ENCODE measurements around the gene PIGT.

The PIGT gene

DNA sequence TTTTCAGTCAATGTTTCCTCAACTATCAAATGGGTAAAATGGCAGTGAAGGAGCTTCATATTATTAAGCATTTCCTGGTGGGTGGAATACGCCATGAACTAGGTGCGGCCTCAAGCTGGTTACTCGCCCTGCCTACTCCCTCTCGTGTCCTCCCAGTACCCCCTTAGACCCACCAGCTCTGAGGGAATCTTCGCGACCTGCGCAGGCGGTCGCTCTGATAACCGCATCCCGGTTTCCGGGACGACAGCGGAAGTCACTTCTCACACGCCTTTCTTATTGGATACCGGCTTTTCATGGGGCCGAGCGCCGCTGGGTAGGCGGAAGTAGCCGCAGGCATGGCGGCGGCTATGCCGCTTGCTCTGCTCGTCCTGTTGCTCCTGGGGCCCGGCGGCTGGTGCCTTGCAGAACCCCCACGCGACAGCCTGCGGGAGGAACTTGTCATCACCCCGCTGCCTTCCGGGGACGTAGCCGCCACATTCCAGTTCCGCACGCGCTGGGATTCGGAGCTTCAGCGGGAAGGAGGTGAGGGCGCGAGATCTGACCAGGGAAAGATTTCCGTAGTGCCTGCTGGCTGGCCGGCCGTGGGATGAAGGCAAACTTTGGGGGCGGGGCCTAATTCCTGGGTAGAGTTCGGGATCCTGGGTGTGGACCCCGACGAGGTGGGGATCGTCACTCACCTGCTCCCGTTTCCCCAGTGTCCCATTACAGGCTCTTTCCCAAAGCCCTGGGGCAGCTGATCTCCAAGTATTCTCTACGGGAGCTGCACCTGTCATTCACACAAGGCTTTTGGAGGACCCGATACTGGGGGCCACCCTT, at the start of gene PIGT:
Gene PIGT (plus strand): TSS at position 320 of the 816 bp plus-strand sequence. CDS start 16 bp downstream, at position 336.
- peak; percentile 66 for DNase-seq

DNA sequence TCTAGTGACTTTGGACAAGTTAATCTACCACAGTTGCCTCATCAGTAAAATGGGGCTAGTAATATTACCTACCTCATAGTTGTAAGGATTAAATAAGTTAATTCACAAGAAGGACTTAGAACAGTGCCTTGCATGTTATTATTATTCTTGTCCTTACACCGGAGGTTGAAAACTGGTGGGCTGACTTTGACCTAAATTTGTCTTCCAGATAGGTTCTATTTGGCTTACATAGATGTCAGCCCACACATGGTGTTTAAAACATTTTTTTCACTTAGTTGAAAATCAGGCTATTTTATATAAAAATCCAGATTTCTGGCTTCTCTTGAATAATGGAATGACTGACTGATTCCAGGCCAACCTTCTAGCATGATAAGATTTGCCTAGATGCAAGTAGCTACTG, 49.7 kb upstream of the PIGT start:
- no peak for DNase-seq

GRCh38 chr20:45366631-45367030, 49.3 kb upstream of the PIGT start:
- DNase-seq = no peak

DNA sequence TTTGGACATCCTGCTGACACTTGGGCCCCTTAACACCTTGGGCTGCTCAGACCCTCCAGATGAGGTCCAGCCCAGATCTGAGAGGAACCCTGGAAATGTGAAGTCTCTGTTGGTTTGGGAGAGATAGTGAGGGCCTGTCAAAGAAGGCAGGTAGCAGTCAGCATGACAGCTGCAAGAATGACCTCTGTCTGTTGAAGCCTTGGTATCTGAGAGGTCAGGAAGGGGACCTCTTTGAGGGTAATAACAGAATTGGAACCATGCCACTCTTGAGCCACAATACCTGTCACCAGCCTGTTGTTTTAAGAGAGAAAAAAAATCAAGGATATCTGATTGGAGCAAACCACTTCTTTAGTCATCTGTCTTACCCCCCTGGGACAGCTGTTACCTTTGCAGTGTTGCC, 48.8 kb upstream of the PIGT start:
- no peak for DNase-seq

DNA sequence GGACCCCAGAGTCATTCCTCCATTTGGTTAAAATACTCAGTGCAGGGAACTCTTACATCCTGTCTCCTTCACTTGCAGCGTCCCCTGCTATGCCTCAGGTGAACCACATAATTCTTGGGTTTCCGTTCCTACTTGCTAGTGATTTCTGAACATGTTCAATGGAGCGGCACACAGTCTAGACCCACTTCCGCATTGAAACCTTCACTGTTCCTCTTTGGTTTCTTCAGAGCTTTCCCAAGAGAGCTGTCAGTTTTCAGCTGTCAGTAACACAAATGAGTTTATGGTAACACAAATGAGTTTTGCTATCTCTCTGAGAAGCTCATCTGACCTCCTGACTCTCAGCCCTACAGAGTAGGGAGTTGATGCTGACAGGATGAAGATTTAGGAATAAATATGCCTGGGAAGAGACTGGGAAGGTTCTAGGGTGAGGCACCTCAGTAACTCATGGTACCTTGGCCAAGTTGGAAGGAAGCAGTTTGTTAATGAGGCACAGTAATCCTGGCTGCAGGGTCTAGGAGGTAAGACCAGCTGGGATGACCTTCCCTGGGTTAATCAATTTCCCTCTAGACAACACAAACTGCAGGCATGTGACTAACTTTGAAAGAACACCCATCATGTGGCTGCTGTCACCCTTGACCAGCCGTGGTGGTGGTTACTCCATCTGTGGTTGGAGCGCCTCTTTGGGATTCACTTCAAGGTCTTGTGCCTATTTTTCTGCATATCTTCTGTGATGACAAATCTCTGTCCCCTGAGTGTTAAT, 47.5 kb upstream of the PIGT start:
- DNase-seq = no peak

DNA sequence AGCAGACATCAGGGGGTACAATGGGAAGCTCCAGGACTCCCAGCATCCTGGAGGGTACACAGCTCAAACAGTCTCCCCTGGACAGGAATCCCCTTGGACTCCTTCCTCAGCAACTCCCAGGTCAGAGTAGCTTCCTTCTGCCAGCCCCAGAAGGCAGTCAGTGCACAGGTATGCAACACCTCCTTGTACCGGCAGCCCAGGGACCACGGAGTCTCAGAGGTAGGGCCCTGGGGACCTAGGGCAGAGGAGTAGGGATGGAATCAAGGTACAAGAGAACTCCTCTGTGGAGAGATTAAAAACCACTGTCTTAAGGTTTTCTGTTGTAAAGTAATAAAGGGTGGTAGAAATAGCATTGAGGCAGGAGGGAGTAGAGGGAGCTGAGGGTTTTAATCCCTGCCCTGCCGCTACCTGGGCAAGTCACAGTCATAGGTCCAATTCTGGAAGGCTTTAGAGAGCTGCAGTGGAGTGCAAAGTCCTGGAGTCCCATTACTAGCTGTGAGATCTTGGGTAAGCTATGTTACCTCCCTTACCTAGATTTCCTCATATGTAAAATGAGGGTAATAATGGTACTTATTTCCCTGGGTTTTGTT, 45.3 kb upstream of the PIGT start:
- DNase-seq = no peak

DNA sequence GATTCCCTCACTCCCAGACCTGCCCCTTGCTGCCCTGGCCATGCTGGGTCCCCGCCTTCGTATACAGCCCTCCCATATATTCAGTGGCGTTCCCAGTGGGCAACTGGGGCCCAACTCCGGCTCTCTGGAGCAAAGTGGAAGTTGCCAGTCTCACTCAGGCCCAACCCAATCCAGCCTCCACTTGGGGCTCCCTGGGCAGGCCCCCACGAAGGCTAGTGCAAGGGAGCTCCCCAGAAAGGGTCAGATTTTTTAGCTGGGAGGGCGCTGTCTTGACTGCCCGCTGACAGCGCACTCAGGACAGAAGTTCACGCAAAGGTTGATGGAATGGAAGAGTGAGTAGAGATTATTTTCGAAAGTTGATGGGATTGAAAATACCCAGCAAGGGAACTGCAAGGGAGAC, 43.7 kb upstream of the PIGT start:
- no peak for DNase-seq

- no peak for DNase-seq
These were observed 43.1 kb upstream of the PIGT start for GRCh38 chr20:45372646-45373352.

- DNase-seq = peak; percentile 40
These were observed 42.4 kb upstream of the PIGT start for GRCh38 chr20:45373353-45374100.

DNA sequence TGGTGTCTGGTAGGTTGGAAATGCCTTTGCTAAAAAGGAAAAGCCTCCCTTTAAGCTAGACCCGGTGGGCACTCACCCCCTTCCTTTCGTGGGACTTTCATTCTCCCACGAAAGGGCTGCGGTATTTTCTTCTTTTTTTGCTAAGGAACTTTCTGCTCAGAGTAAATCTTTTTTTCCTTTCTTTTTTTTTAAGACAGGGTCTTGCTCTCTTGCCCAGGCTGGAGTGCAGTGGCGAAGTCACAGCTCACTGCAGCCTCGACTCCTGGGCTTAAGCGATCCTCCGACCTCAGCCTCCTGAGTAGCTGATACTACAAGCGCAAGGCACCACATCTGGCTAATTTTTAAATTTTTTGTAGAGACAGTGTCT, 41.9 kb upstream of the PIGT start:
- DNase-seq = no peak

- no peak for DNase-seq
These were observed 41.0 kb upstream of the PIGT start for GRCh38 chr20:45374966-45375365.

DNA sequence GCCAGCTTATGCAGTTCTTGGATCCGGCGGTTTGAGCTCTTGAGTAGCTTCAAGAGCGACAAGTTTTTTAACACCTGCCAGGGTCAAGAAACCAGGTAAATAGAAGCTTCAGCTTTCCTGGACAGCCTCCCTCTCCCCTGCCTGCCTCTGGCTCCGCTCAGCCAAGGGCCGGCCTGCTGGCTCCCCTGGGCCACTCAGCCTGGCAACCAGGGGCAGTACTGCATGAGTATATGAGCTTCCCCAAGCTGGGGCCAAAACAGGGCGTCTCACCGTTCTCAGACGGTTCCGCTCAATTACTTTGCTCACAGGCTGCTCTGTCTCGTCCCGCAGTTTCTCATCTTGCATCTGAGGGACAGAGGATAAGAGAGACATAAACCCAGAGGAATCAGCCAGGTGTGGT, 38.7 kb upstream of the PIGT start:
- no peak for DNase-seq

GRCh38 chr20:45378191-45378590, 37.8 kb upstream of the PIGT start, which contains the start of gene TP53TG5:
Gene TP53TG5 (minus strand): TSS chr20:45378325. CDS start chr20:45378236, 89 bp downstream.
- DNase-seq = no peak

GRCh38 chr20:45387274-45387673, 28.7 kb upstream of the PIGT start:
- DNase-seq = no peak

DNA sequence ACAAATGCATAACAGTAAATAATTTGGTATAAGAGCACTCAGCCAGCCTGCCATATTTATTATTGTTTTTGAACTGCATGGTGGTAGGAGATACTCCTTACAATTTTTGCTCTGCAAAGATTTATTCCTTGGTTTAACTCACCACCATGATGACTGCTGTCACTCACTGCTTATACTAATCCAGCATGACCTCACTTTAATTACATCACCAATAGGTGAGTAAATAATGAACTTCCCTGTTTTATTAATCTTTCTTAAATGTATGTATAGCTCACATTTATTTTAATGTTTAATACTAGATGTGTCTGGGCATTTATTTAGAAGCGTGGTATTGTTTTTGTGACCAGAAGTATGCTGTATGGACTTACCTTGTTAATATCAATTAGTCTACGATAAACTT, 25.0 kb upstream of the PIGT start:
- DNase-seq = no peak

DNA sequence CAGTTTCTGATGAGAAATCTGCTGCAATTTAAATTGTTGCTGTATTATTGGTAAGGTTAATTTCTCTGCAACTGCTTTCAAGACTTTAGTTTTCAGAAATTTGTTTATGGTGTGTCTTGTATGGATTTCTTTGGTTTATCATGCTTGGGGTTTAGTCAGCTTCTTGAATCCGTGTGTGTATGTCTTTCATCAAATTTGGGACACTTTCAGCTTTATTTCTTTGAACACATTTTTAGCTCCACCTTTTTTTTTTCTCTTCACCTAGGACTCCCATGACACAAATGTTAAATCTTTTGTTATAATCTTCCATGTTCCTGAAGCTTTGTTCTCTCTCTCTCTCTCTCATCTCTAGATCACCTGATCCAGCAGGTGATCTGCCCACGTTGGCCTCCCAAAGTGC, 24.4 kb upstream of the PIGT start:
- DNase-seq = no peak

GRCh38 chr20:45392733-45393132, 23.2 kb upstream of the PIGT start:
- no peak for DNase-seq

GRCh38 chr20:45394221-45395113, 21.5 kb upstream of the PIGT start:
- DNase-seq = no peak

GRCh38 chr20:45395114-45395415, 20.9 kb upstream of the PIGT start:
- no peak for DNase-seq

- no peak for DNase-seq
These were observed 16.9 kb upstream of the PIGT start for GRCh38 chr20:45399018-45399417.

GRCh38 chr20:45400346-45401031, 15.5 kb upstream of the PIGT start:
- no peak for DNase-seq

Data from amniotic stem cell (primary cell).